Epithelial cell of esophagus (primary cell): Measurements from ENCODE around the gene DDX41.
A peak's percentile ranks its signal among the peaks of the same experiment; 100 is the strongest.

Experiments
- DNase-seq: peaks from one replicate; pipeline ENCODE4 v3.0.0; 2010; ENCODE audit warnings: low read depth
- H3K4me3 ChIP-seq: 2 replicates; pipeline ENCODE4 v1.5.1; 2011; ENCODE audit warnings: mild to moderate bottlenecking, low read length, control low read depth
- CTCF ChIP-seq: IDR thresholded peaks from 2 replicates; pipeline ENCODE4 v1.5.1; 2011; ENCODE audit warnings: low read depth, mild to moderate bottlenecking, low read length, control low read depth, inconsistent platforms; ENCODE audit not compliant: insufficient read depth; ENCODE audit errors: missing control alignments

DDX41 gene

GRCh38 chr5:177529247-177530203 is 12.8 kb upstream of the DDX41 start:
- peak; percentile 73 for DNase-seq
- TF ChIP-seq CTCF = no peak
- H3K4me3 ChIP-seq = no peak overlapping the region

- no peak overlapping the region for H3K4me3 ChIP-seq
- TF ChIP-seq CTCF = no peak
Observed at GRCh38 chr5:177528631-177529030, 11.9 kb upstream of the DDX41 start.

GRCh38 chr5:177527595-177527994 is 10.8 kb upstream of the DDX41 start:
- no peak for DNase-seq

More at GRCh38 chr5:177528631-177529030, 11.9 kb upstream of the DDX41 start:
- no peak for DNase-seq

DNA sequence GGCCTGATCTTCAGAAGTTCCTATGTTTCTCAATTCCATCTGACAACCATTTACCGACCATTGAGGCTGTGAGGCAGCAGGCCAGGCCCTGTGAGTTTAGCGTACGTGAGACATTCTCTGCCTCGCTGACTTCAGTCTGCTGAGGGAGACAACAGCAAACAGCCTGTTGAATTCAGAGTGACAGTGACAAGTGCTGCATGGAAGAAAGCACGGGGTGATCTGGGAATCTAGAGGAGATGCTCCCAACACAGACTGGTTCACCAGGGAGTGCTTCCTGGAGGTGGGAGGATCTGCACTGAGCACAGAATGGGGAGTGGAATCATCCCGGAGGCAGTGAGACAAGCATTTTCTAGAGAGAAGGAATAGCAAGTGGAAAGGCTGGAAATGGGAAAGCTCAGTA is 10.0 kb upstream of the DDX41 start:
- no peak for TF ChIP-seq CTCF
- no peak for DNase-seq
- H3K4me3 ChIP-seq = no peak overlapping the region

More at GRCh38 chr5:177527595-177527994, 10.8 kb upstream of the DDX41 start:
- TF ChIP-seq CTCF = no peak
- no peak overlapping the region for H3K4me3 ChIP-seq

DNA sequence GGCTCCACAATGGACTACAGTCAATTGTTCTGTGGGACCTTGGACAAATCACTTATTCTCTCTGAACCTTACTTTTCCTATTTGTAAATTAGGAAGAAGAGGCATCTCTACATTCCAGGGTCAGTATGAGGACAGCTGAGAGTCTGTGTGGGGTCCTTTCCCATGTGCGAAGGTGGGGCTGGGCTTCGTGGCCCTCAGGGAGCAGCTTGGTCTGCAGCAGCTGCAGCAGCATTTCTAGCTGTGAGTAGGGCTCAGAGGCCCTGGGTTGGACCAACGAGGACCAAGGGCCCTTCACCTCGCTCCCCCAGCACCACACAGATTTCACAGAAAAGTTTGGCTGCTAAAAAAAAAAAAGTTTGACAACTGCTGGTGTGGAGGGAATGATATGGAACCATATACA is 9.4 kb upstream of the DDX41 start:
- H3K4me3 ChIP-seq = no peak overlapping the region
- no peak for TF ChIP-seq CTCF
- no peak for DNase-seq

- no peak overlapping the region for H3K4me3 ChIP-seq
- no peak for DNase-seq
- TF ChIP-seq CTCF = no peak
Observed at GRCh38 chr5:177524941-177525655, 8.3 kb upstream of the DDX41 start.

GRCh38 chr5:177524539-177524900 is 7.8 kb upstream of the DDX41 start:
- DNase-seq = no peak
- no peak for TF ChIP-seq CTCF
- H3K4me3 ChIP-seq = no peak overlapping the region
